ENCODE measurements around the gene DDX53. TPM values are rescaled to one million over a fixed set of nuclear protein-coding genes. Genes with fewer than 3 reads are reported as not detected.

DDX53 gene
- total RNA-seq: not detected in 2 replicates

GRCh38 chrX:22999696-23000223, at the start of gene DDX53:
DDX53 (plus strand) TSS chrX:22999960; CDS start chrX:23000058, 98 bp downstream.

